HepG2 (cell line): ENCODE measurements around the gene MYOZ1. TPM values are rescaled to one million over a fixed set of nuclear protein-coding genes. Genes with fewer than 3 reads are reported as not detected.

Source experiments
- ATAC-seq: fragments of 200-7000 bp; cut with Tn5 transposase; 3 replicates; pipeline ENCODE4 v1.9.1; 2020; ENCODE audit warnings: mild to moderate bottlenecking, moderate library complexity
- BruUV-seq: library from RNA; stranded (reverse); fragments of 400-500 nt; replicated peaks from 2 replicates; lab custom pipeline; 2021; lab: Mats Ljungman, UMichigan
- CTCF ChIA-PET: fragments of 300-600 bp; formaldehyde crosslinking; extraction: SDS; loops from one replicate; lab custom pipeline; 2021; ENCODE audit warnings: low total read pairs, inconsistent platforms, low intra/inter-chr PET ratio; lab: Yijun Ruan, JAX
- POLR2A ChIA-PET: fragments of 350-600 bp; sonication (Branson Sonifier 250); formaldehyde crosslinking; loops from one replicate; lab custom pipeline; 2020; ENCODE audit warnings: antibody characterized with exemption, inconsistent platforms; lab: Yijun Ruan, JAX
- DNase-seq: peaks from one replicate; pipeline ENCODE4 v3.0.0-alpha.2; 2015; ENCODE audit warnings: low spot score
- FAIRE-seq: peaks from 3 replicates; lab custom pipeline; 2011; peaks lifted over from hg19 to GRCh38; lab: Jason Lieb, UNC
- H2AFZ ChIP-seq: one replicate; pipeline ENCODE4 v1.6.1; 2011; ENCODE audit warnings: low read length, inconsistent platforms
- H3K27ac ChIP-seq: fragments of 300-600 bp; 3 replicates; pipeline ENCODE4 v1.8.0; 2011; ENCODE audit warnings: mixed run types, mild to moderate bottlenecking, mixed read lengths, low read length, inconsistent platforms; ENCODE audit not compliant: insufficient read depth; ENCODE audit errors: extremely low read length
- H3K27me3 ChIP-seq, 2 experiments: fragments of 200-600 bp in 1 of 2; 2 replicates in 1 of 2; 3 replicates in 1 of 2; pipeline versions ENCODE4 v1.6.0 to v1.8.0; 2011; ENCODE audit warnings: low read length in 2 of 2, mild to moderate bottlenecking in 2 of 2, moderate library complexity in 2 of 2, inconsistent platforms in 1 of 2; ENCODE audit not compliant: insufficient read depth in 2 of 2, control insufficient read depth in 1 of 2
- H3K36me3 ChIP-seq, 2 experiments: fragments of 200-600 bp in 1 of 2; replicated peaks in 1 of 2; 2 replicates in 1 of 2; 3 replicates in 1 of 2; pipeline versions ENCODE4 v1.5.1 to v1.8.0; 2011; ENCODE audit warnings: low read length in 2 of 2, inconsistent platforms in 1 of 2; ENCODE audit not compliant: insufficient read depth in 2 of 2, control insufficient read depth in 1 of 2
- H3K4me1 ChIP-seq: 2 replicates; pipeline ENCODE4 v1.5.1; 2012; ENCODE audit warnings: low read length, inconsistent platforms; ENCODE audit not compliant: insufficient read depth
- H3K4me2 ChIP-seq: 2 replicates; pipeline ENCODE4 v1.6.0; 2011; ENCODE audit warnings: low read depth, low read length, inconsistent platforms
- H3K4me3 ChIP-seq, 3 experiments: fragments of 200-600 bp in 1 of 3; sonication (generic), shearing (Covaris generic) in 1 of 3; replicated peaks in 1 of 3; 2 replicates each; pipeline ENCODE4 v1.5.1; 2011 to 2016; ENCODE audit warnings: low read length in 3 of 3, inconsistent platforms in 2 of 3, low read depth in 2 of 3, mild to moderate bottlenecking in 2 of 3, control low read depth in 1 of 3, mixed read lengths in 1 of 3; ENCODE audit not compliant: insufficient read depth in 1 of 3
- H3K79me2 ChIP-seq: one replicate; pipeline ENCODE4 v1.6.1; 2011; ENCODE audit warnings: low read length, inconsistent platforms; ENCODE audit not compliant: insufficient read depth
- H3K9ac ChIP-seq: 2 replicates; pipeline ENCODE4 v1.6.0; 2011; ENCODE audit warnings: mild to moderate bottlenecking, low read depth, low read length, inconsistent platforms; ENCODE audit not compliant: insufficient read depth
- H3K9me3 ChIP-seq: 2 replicates; pipeline ENCODE4 v1.5.1; 2012; ENCODE audit warnings: mild to moderate bottlenecking, low read length
- H4K20me1 ChIP-seq: 2 replicates; pipeline ENCODE4 v1.6.0; 2011; ENCODE audit warnings: inconsistent platforms, mild to moderate bottlenecking, low read length, moderate library complexity; ENCODE audit not compliant: insufficient read depth
- ARNT2 ChIP-seq: sonication (generic); formaldehyde crosslinking; IDR thresholded peaks from 2 replicates; pipeline ENCODE4 v1.8.0; 2022; ENCODE audit warnings: mild to moderate bottlenecking, low read depth, missing genetic modification reagents, moderate library complexity
- POLR2AphosphoS5 ChIP-seq: IDR thresholded peaks from 2 replicates; pipeline ENCODE4 v1.6.1; 2012; ENCODE audit warnings: low read depth, low read length
- RBFOX2 ChIP-seq: fragments of 200-400 bp; formaldehyde crosslinking; IDR thresholded peaks from 2 replicates; pipeline ENCODE4 v1.6.1; 2017; ENCODE audit warnings: low read depth, mild to moderate bottlenecking, low read length
- RFXAP ChIP-seq: sonication (generic); formaldehyde crosslinking; IDR thresholded peaks from 2 replicates; pipeline ENCODE4 v1.4.0; 2020; ENCODE audit warnings: missing genetic modification reagents, borderline replicate concordance
- SAFB2 ChIP-seq: sonication (generic); formaldehyde crosslinking; IDR thresholded peaks from 2 replicates; pipeline ENCODE4 v1.5.1; 2020; ENCODE audit warnings: missing genetic modification reagents, low read depth, mild to moderate bottlenecking, borderline replicate concordance
- ZFYVE20 ChIP-seq: sonication (generic); formaldehyde crosslinking; IDR thresholded peaks from 2 replicates; pipeline ENCODE4 v1.8.0; 2023; ENCODE audit warnings: low read depth, mild to moderate bottlenecking, moderate library complexity, missing genetic modification reagents, borderline replicate concordance
- ZNF382 ChIP-seq: sonication (generic); formaldehyde crosslinking; IDR thresholded peaks from 2 replicates; pipeline ENCODE4 v1.5.0; 2020; ENCODE audit warnings: missing genetic modification reagents, mild to moderate bottlenecking, borderline replicate concordance
- ZSCAN30 ChIP-seq: sonication (generic); formaldehyde crosslinking; IDR thresholded peaks from 2 replicates; pipeline ENCODE4 v1.5.0; 2020; ENCODE audit warnings: mild to moderate bottlenecking, missing genetic modification reagents
- WGBS: methylation state at CpG from one replicate; pipeline ENCODE4 v1.1.6; 2017; ENCODE audit warnings: low lambda C conversion rate; 5-methylcytosine and 5-hydroxymethylcytosine counted together
- in situ Hi-C: cut with HindIII; loops from 2 replicates; pipeline ENCODE4 v1.10.0; 2017; ENCODE audit warnings: low pct_unique_long_range_greater_than_20kb; ENCODE audit not compliant: extremely low pct_ligation_motif_present
- intact Hi-C: fragments of 100-400 bp; cut with micrococcal nuclease; formaldehyde crosslinking; loops from one replicate; pipeline ENCODE4 v1.10.0; 2022; ENCODE audit not compliant: unreplicated experiment
- polyA plus RNA-seq, 8 experiments: library from polyadenylated mRNA; depleted of rRNA in 3 of 8; stranded (reverse) in 7 of 8; unstranded in 1 of 8; fragments of >200 nt; fragmentation: Illumina TruSeq in 4 of 8; extraction: Trizol in 4 of 8; gene quantifications; 2 replicates each; pipeline versions ENCODE4 v1.2.1 to v1.2.3, GENCODE V29; 2011 to 2016; ENCODE audit warnings: low read depth in 4 of 8, missing spikeins in 1 of 8, mixed read lengths in 1 of 8; ENCODE audit not compliant: insufficient read depth in 1 of 8
- total RNA-seq, 5 experiments: library from RNA; depleted of rRNA; stranded (reverse); fragments of >200 nt; fragmentation: Illumina TruSeq; extraction: Trizol; gene quantifications; 2 replicates each; pipeline ENCODE4 v1.2.3, GENCODE V29; 2016; ENCODE audit warnings: low read depth in 1 of 5
- TF ChIP-seq, protein P1 (sequence below): sonication (generic); formaldehyde crosslinking; IDR thresholded peaks from 2 replicates; pipeline ENCODE4 v1.8.0; 2023; ENCODE audit warnings: mild to moderate bottlenecking, missing genetic modification reagents

The MYOZ1 gene
- total and polyA plus RNA-seq, 2 of the 13 experiments (the other 11 are each of a cell fraction or from before 2014, with no cell fraction given), result not detected

DNA sequence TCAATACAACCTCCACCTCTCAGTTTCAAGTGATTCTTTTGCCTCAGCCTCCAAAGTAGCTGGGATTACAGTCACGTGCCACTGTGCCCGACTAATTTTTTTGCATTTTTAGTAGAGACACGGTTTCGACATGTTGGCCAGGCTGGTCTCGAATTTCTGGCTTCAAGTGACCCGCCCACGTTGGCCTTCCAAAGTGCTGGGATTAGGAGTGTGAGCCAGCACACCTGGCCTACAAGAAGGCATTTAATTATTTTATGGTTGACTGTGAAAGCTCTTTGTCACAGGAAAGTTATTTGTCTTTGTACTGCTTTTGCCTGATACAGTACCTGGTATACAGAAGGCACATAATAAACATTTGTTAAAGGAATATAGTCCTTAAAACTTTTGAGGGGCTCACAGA, 12.9 kb downstream of the MYOZ1 start:
- POLR2A ChIA-PET, result no interaction called here
- Histone ChIP-seq H2AFZ (no peak overlapping the region), H3K4me1 (peaks cover 27% of the 10 kb centered on the region), H4K20me1 (no peaks in the 10 kb centered on the region), H3K27ac (no peak overlapping the region), H3K4me3 (no peak overlapping the region), H3K9ac (no peak overlapping the region), H3K27me3 (no peaks in the 10 kb centered on the region; a peak in 1 of 5 replicates), H3K4me2 (no peak overlapping the region), H3K36me3 (no peaks in the 10 kb centered on the region), H3K9me3 (no peaks in the 10 kb centered on the region), H3K79me2 (peaks cover 18% of the 10 kb centered on the region)
- TF ChIP-seq ZSCAN30 (CRISPR knock-in tag) (no peak), ARNT2 (CRISPR knock-in tag) (no peak), ZFYVE20 (no peak), RFXAP (no peak), ZNF382 (CRISPR knock-in tag) (no peak)
- TF ChIP-seq, protein P1, sequence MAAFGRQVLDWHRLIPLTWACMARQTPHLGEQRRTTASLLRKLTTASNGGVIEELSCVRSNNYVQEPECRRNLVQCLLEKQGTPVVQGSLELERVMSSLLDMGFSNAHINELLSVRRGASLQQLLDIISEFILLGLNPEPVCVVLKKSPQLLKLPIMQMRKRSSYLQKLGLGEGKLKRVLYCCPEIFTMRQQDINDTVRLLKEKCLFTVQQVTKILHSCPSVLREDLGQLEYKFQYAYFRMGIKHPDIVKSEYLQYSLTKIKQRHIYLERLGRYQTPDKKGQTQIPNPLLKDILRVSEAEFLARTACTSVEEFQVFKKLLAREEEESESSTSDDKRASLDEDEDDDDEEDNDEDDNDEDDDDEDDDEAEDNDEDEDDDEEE (CRISPR knock-in tag), result no peak
- no TSS peak for BruUV-seq
- 88% methylated on average over 7 of the region's 7 CpGs for WGBS
- DNase-seq (no peak), ATAC-seq (no peak), FAIRE-seq (no peak)
- intact Hi-C loops (loop anchor here (5.0 kb wide), 1 partner anchor 216 kb away; the partner anchor contains the start of gene ANXA7), in situ Hi-C loops (loop anchor here (25.0 kb wide), 1 partner anchor 366 kb away; the partner anchor contains the start of gene MRPS16)
- CTCF ChIA-PET, result no interaction called here

DNA sequence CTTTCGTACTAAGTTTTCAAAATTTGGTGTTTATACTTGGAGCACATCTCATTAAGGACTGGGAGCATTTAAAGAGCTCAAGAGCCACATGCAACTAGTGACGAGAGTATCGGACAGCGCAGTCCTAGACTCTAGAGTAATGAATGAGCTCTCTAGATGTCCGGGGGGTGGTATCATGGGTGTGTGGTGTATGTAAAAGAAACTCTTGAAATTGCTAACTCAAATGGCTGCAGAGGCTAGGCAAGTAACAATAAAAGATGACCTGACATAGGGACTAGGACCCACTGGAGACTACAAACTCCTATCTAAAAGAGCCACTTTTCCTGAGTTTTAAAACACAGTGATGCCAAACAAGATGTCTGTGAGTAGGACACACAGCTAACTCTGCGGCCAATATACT, 14.0 kb downstream of the MYOZ1 start:
- no peak overlapping the region for H2AFZ ChIP-seq
- ChIA-PET POLR2A (interaction anchor here (1.8 kb wide), 1 partner anchor 26 kb away, joined by 11 read pairs; no protein-coding TSS in a partner anchor), CTCF (no interaction called here)
- H3K9me3 ChIP-seq, result no peaks in the 10 kb centered on the region
- H3K9ac ChIP-seq, result no peak overlapping the region
- no peak overlapping the region for H3K27ac ChIP-seq
- in situ Hi-C loops, result loop anchor here (25.0 kb wide), 1 partner anchor 365 kb away; the partner anchor contains the start of gene MRPS16
- FAIRE-seq, result no peak
- no peaks in the 10 kb centered on the region for H3K36me3 ChIP-seq
- H3K4me1 ChIP-seq, result peaks cover 38% of the 10 kb centered on the region
- WGBS, result 95% methylated on average over 6 of the region's 6 CpGs
- peaks cover 18% of the 10 kb centered on the region for H3K79me2 ChIP-seq
- BruUV-seq, result no TSS peak
- H4K20me1 ChIP-seq, result no peaks in the 10 kb centered on the region
- TF ChIP-seq POLR2AphosphoS5 (0 out of 2 replicates have a peak, but pooled peaks have one; percentile 2), SAFB2 (CRISPR knock-in tag) (no peak), RBFOX2 (peak; percentile 56)
- ATAC-seq, result no peak
- intact Hi-C loops, result loop anchor here (5.0 kb wide), 1 partner anchor 215 kb away; the partner anchor contains the start of gene ANXA7
- DNase-seq, result no peak
- no peaks in the 10 kb centered on the region; a peak in 1 of 5 replicates for H3K27me3 ChIP-seq
- H3K4me3 ChIP-seq, result no peak overlapping the region
- peak overlapping the region; percentile 89 for H3K4me2 ChIP-seq
